ENCODE data around the gene PCGF3.

GRCh38 chr4:723751-724530 lies 18.3 kb downstream of the PCGF3 start:
- TF ChIP-seq CTCF (IDR thresholded peaks at IDR 0.05) (no peak), POLR2A (IDR thresholded peaks at IDR 0.05) (no peak)
